Stimulated activated naive CD8-positive, alpha-beta T cell treated with anti-CD3 and anti-CD28 coated beads, Interleukin-15, Interleukin-2, amounts not matched to agents 100 ng/mL and 50 ng/mL, for 24 hours (primary cell): ENCODE data around the gene KIAA0232.
A peak's percentile ranks its signal among the peaks of the same experiment; 100 is the strongest.

Experiments used
- H3K27ac Mint-ChIP-seq: one replicate; pipeline ENCODE4 v1.8.0; 2021; ENCODE audit warnings: mild to moderate bottlenecking, mixed read lengths
- H3K27me3 Mint-ChIP-seq: one replicate; pipeline ENCODE4 v1.8.0; 2021; ENCODE audit warnings: mixed read lengths
- H3K36me3 Mint-ChIP-seq: one replicate; pipeline ENCODE4 v1.8.0; 2021; ENCODE audit warnings: low read depth, mixed read lengths
- H3K4me1 Mint-ChIP-seq: one replicate; pipeline ENCODE4 v1.8.0; 2021; ENCODE audit warnings: low read depth, mixed read lengths
- H3K4me3 Mint-ChIP-seq: one replicate; pipeline ENCODE4 v1.8.0; 2021; ENCODE audit warnings: mild to moderate bottlenecking, mixed read lengths
- H3K9me3 Mint-ChIP-seq: one replicate; pipeline ENCODE4 v1.8.0; 2021; ENCODE audit warnings: mixed read lengths

The KIAA0232 gene, protein sequence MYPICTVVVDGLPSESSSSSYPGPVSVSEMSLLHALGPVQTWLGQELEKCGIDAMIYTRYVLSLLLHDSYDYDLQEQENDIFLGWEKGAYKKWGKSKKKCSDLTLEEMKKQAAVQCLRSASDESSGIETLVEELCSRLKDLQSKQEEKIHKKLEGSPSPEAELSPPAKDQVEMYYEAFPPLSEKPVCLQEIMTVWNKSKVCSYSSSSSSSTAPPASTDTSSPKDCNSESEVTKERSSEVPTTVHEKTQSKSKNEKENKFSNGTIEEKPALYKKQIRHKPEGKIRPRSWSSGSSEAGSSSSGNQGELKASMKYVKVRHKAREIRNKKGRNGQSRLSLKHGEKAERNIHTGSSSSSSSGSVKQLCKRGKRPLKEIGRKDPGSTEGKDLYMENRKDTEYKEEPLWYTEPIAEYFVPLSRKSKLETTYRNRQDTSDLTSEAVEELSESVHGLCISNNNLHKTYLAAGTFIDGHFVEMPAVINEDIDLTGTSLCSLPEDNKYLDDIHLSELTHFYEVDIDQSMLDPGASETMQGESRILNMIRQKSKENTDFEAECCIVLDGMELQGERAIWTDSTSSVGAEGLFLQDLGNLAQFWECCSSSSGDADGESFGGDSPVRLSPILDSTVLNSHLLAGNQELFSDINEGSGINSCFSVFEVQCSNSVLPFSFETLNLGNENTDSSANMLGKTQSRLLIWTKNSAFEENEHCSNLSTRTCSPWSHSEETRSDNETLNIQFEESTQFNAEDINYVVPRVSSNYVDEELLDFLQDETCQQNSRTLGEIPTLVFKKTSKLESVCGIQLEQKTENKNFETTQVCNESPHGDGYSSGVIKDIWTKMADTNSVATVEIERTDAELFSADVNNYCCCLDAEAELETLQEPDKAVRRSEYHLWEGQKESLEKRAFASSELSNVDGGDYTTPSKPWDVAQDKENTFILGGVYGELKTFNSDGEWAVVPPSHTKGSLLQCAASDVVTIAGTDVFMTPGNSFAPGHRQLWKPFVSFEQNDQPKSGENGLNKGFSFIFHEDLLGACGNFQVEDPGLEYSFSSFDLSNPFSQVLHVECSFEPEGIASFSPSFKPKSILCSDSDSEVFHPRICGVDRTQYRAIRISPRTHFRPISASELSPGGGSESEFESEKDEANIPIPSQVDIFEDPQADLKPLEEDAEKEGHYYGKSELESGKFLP (N-terminal part only)

GRCh38 chr4:6782147-6782845 is at the start of gene KIAA0232:
Gene KIAA0232, plus strand, starts transcription at chr4:6782727. Its CDS starts 41,727 bp downstream, at chr4:6824454.
- Mint-ChIP-seq H3K4me1 (peaks cover 66% of the 10 kb centered on the region), H3K27ac (peak within 1 kb of the TSS; percentile 80), H3K4me3 (peak within 1 kb of the TSS; percentile 86), H3K9me3 (no peaks in the 10 kb centered on the region), H3K27me3 (no peaks in the 10 kb centered on the region), H3K36me3 (peaks cover 12% of the 10 kb centered on the region)

GRCh38 chr4:6733358-6734164 is 49.0 kb upstream of the KIAA0232 start:
- Mint-ChIP-seq H3K27me3 (no peaks in the 10 kb centered on the region), H3K4me1 (no peaks in the 10 kb centered on the region), H3K4me3 (no peak overlapping the region), H3K9me3 (no peaks in the 10 kb centered on the region), H3K36me3 (no peaks in the 10 kb centered on the region), H3K27ac (no peak overlapping the region)

GRCh38 chr4:6734165-6734786 is 48.3 kb upstream of the KIAA0232 start:
- Mint-ChIP-seq H3K27me3 (no peaks in the 10 kb centered on the region), H3K4me1 (no peaks in the 10 kb centered on the region), H3K36me3 (no peaks in the 10 kb centered on the region), H3K27ac (no peak overlapping the region), H3K9me3 (no peaks in the 10 kb centered on the region), H3K4me3 (no peak overlapping the region)

GRCh38 chr4:6739920-6740319 is 42.6 kb upstream of the KIAA0232 start:
- Mint-ChIP-seq H3K27me3 (no peaks in the 10 kb centered on the region), H3K9me3 (no peaks in the 10 kb centered on the region), H3K27ac (no peak overlapping the region), H3K36me3 (no peaks in the 10 kb centered on the region), H3K4me3 (no peak overlapping the region), H3K4me1 (no peaks in the 10 kb centered on the region)

DNA sequence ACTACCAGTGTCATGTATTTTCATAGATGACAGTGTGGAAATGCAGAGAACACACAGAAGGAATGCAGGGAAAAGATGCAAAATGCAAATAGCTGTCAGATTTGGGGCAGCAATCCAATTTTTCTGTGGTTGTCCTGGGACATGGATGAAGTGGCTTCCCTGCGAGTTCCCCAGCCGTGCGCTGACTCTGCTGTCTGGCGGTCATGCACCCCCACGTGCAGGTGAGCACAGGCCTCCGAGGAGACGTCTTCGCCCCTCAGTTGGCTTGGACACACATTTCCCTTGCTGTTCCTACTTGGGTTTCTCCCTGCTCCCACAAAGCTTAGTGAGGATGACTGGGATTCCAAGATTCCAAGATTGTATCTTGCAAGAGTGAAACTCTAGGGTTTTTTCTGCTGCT is 42.2 kb upstream of the KIAA0232 start:
- H3K27me3 Mint-ChIP-seq, result no peaks in the 10 kb centered on the region
- no peak overlapping the region for H3K27ac Mint-ChIP-seq
- H3K9me3 Mint-ChIP-seq, result no peaks in the 10 kb centered on the region
- no peak overlapping the region for H3K4me3 Mint-ChIP-seq
- H3K4me1 Mint-ChIP-seq, result no peaks in the 10 kb centered on the region
- H3K36me3 Mint-ChIP-seq, result no peaks in the 10 kb centered on the region

GRCh38 chr4:6742507-6742906 is 40.0 kb upstream of the KIAA0232 start:
- Mint-ChIP-seq H3K4me3 (no peak overlapping the region), H3K27me3 (no peaks in the 10 kb centered on the region), H3K4me1 (no peaks in the 10 kb centered on the region), H3K27ac (no peak overlapping the region), H3K36me3 (no peaks in the 10 kb centered on the region), H3K9me3 (no peaks in the 10 kb centered on the region)

DNA sequence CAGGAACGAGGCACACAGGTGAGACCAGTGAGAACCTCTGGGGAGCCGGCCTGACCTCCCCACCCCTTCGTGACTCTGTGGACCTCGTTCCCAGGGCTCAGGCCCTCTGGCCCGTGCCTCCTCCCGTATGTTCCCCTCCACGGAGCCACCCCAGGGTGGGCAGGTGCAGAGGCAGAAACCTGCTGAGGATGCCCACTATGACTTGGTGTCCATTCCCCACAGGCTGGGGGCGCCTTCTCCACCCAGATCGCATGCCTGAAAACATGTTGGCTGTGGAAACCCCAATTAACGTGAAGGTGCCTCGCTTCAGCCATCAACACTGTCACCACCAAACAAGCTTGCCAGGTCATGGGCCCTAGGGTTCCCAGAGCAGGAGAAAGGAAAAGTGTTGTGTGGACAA is 39.5 kb upstream of the KIAA0232 start:
- Mint-ChIP-seq H3K27me3 (no peaks in the 10 kb centered on the region), H3K4me3 (no peak overlapping the region), H3K27ac (no peak overlapping the region), H3K9me3 (no peaks in the 10 kb centered on the region), H3K4me1 (no peaks in the 10 kb centered on the region), H3K36me3 (no peaks in the 10 kb centered on the region)

DNA sequence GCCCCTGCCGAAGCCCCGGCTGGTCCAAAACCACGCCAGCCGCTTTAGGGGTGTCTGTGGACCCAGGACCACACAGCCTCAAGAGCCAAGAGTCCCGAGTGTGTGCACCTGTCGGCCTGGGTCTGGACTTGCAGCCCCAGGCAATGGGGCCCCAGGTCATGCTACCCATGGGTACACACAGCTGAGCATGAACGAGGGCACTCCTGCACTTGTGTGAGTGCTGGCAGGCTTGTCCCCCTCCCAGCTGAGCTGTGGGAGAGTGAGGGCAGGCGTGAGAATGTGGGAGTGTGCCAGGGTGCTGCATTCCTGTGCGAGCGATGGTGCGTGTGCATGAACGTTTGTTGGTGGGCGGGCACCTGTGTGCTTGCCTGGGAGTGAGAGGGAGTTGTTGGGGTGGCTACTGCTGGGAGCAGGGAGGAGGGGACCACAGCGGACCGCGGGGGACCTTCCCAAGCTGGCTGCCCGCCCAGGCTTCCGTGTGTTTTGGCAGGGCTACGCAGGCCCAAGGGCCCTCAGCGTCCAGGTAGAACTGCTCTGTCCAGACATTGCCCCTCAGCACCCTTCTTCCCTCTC is 35.7 kb upstream of the KIAA0232 start:
- Mint-ChIP-seq H3K4me3 (no peak overlapping the region), H3K4me1 (peaks cover 6% of the 10 kb centered on the region), H3K36me3 (no peaks in the 10 kb centered on the region), H3K27me3 (no peaks in the 10 kb centered on the region), H3K9me3 (no peaks in the 10 kb centered on the region), H3K27ac (no peak overlapping the region)

GRCh38 chr4:6747294-6748051 is 35.1 kb upstream of the KIAA0232 start:
- H3K4me3 Mint-ChIP-seq, result no peak overlapping the region
- peaks cover 8% of the 10 kb centered on the region for H3K4me1 Mint-ChIP-seq
- H3K36me3 Mint-ChIP-seq, result no peaks in the 10 kb centered on the region
- no peaks in the 10 kb centered on the region for H3K27me3 Mint-ChIP-seq
- H3K27ac Mint-ChIP-seq, result no peak overlapping the region
- H3K9me3 Mint-ChIP-seq, result no peaks in the 10 kb centered on the region

GRCh38 chr4:6748286-6748685 is 34.2 kb upstream of the KIAA0232 start:
- no peaks in the 10 kb centered on the region for H3K36me3 Mint-ChIP-seq
- H3K27ac Mint-ChIP-seq, result no peak overlapping the region
- H3K9me3 Mint-ChIP-seq, result no peaks in the 10 kb centered on the region
- H3K27me3 Mint-ChIP-seq, result no peaks in the 10 kb centered on the region
- peaks cover 8% of the 10 kb centered on the region for H3K4me1 Mint-ChIP-seq
- no peak overlapping the region for H3K4me3 Mint-ChIP-seq

- Mint-ChIP-seq H3K27me3 (no peaks in the 10 kb centered on the region), H3K4me3 (no peak overlapping the region), H3K9me3 (no peaks in the 10 kb centered on the region), H3K36me3 (no peaks in the 10 kb centered on the region), H3K4me1 (peaks cover 8% of the 10 kb centered on the region), H3K27ac (no peak overlapping the region)
These were observed 33.0 kb upstream of the KIAA0232 start for GRCh38 chr4:6749340-6750171.
